GM23338 (cell line): ENCODE data around the gene DST. TPM values are rescaled to one million over a fixed set of nuclear protein-coding genes. Genes with fewer than 3 reads are reported as not detected.

Experiments
- ATAC-seq: fragments of 200-7000 bp; cut with Tn5 transposase; 3 replicates; pipeline ENCODE4 v1.9.1; 2020
- DNase-seq: peaks from one replicate; pipeline ENCODE4 v3.0.0-alpha.2; 2015; ENCODE audit warnings: low spot score
- H2AFZ ChIP-seq: fragments of 200-600 bp; sonication (generic); 2 replicates; pipeline ENCODE4 v1.8.0; 2016; ENCODE audit warnings: antibody characterized with exemption, mild to moderate bottlenecking, moderate library complexity
- H3F3A ChIP-seq: fragments of 200-600 bp; sonication (generic); replicated peaks from 2 replicates; pipeline ENCODE4 v1.8.0; 2017; ENCODE audit warnings: antibody characterized with exemption, mixed run types, low read depth
- H3K27ac ChIP-seq: fragments of 200-600 bp; sonication (generic); 2 replicates; pipeline ENCODE4 v1.6.1; 2016; ENCODE audit warnings: low read depth
- H3K27me3 ChIP-seq: fragments of 200-600 bp; sonication (generic); 2 replicates; pipeline ENCODE4 v1.8.0; 2016; ENCODE audit warnings: mild to moderate bottlenecking, mixed run types, moderate library complexity; ENCODE audit not compliant: insufficient read depth
- H3K36me3 ChIP-seq: fragments of 200-600 bp; sonication (generic); 2 replicates; pipeline ENCODE4 v1.8.0; 2016; ENCODE audit warnings: mild to moderate bottlenecking; ENCODE audit not compliant: insufficient read depth
- H3K4me1 ChIP-seq: fragments of 200-600 bp; sonication (generic); 2 replicates; pipeline ENCODE4 v1.8.0; 2016; ENCODE audit warnings: mild to moderate bottlenecking, moderate library complexity; ENCODE audit not compliant: insufficient read depth
- H3K4me2 ChIP-seq: fragments of 200-600 bp; sonication (generic); 2 replicates; pipeline ENCODE4 v1.7.1; 2017; ENCODE audit warnings: mixed run types
- H3K4me3 ChIP-seq: fragments of 200-600 bp; sonication (generic); 2 replicates; pipeline ENCODE4 v1.6.1; 2016; ENCODE audit warnings: mixed run types
- H3K79me2 ChIP-seq: fragments of 200-600 bp; sonication (generic); replicated peaks from 2 replicates; pipeline ENCODE4 v1.8.0; 2017; ENCODE audit warnings: mild to moderate bottlenecking; ENCODE audit not compliant: insufficient read depth
- H3K9me2 ChIP-seq: fragments of 200-600 bp; sonication (generic); 2 replicates; pipeline ENCODE4 v1.8.0; 2017; ENCODE audit not compliant: insufficient read depth
- H4K20me1 ChIP-seq: fragments of 200-600 bp; sonication (generic); replicated peaks from 2 replicates; pipeline ENCODE4 v1.8.0; 2017; ENCODE audit warnings: mild to moderate bottlenecking; ENCODE audit not compliant: insufficient read depth
- H3K27ac Mint-ChIP-seq: 2 replicates; pipeline ENCODE4 v1.8.0; 2020; ENCODE audit warnings: inconsistent platforms, mild to moderate bottlenecking, moderate library complexity, mixed read lengths
- H3K27me3 Mint-ChIP-seq: 3 replicates; pipeline ENCODE4 v1.8.0; 2022; ENCODE audit warnings: low read depth, mild to moderate bottlenecking, moderate library complexity, mixed read lengths, inconsistent platforms; ENCODE audit not compliant: insufficient read depth, poor library complexity
- H3K36me3 Mint-ChIP-seq: 3 replicates; pipeline ENCODE4 v1.8.0; 2021; ENCODE audit warnings: low read depth, mild to moderate bottlenecking, inconsistent platforms, moderate library complexity, mixed read lengths
- H3K4me1 Mint-ChIP-seq: 3 replicates; pipeline ENCODE4 v1.8.0; 2020; ENCODE audit warnings: mild to moderate bottlenecking, inconsistent platforms, mixed read lengths
- H3K4me3 Mint-ChIP-seq: 3 replicates; pipeline ENCODE4 v1.8.0; 2021; ENCODE audit warnings: moderate library complexity, mild to moderate bottlenecking, inconsistent platforms, mixed read lengths
- H3K9me3 Mint-ChIP-seq: 3 replicates; pipeline ENCODE4 v1.8.0; 2020; ENCODE audit warnings: moderate library complexity, mild to moderate bottlenecking, inconsistent platforms, mixed read lengths
- CREB1 ChIP-seq: fragments of 250-450 bp; sonication (Bioruptor Pico); IDR thresholded peaks from 2 replicates; pipeline ENCODE4 v1.5.0; 2020; ENCODE audit warnings: low read depth, mild to moderate bottlenecking, moderate library complexity
- CTCF ChIP-seq, 2 experiments: fragments of 200-600 bp in 1 of 2; sonication (generic) in 1 of 2; conservative IDR thresholded peaks; 2 replicates each; pipeline versions ENCODE4 v1.5.1 to v1.6.1; 2016 to 2017; ENCODE audit warnings: antibody characterized with exemption in 2 of 2, low read depth in 2 of 2, mild to moderate bottlenecking in 2 of 2, moderate library complexity in 1 of 2
- ETS1 ChIP-seq: IDR thresholded peaks from 2 replicates; pipeline ENCODE4 v1.6.1; 2016; ENCODE audit warnings: antibody characterized with exemption
- EZH2 ChIP-seq: fragments of 200-600 bp; sonication (generic); IDR thresholded peaks from one replicate; pipeline ENCODE4 v1.8.0; 2017; ENCODE audit warnings: antibody characterized with exemption, mild to moderate bottlenecking, low read depth; ENCODE audit not compliant: unreplicated experiment
- EZH2phosphoT487 ChIP-seq: fragments of 200-600 bp; sonication (generic); IDR thresholded peaks from one replicate; pipeline ENCODE4 v1.8.1; 2018; ENCODE audit warnings: antibody characterized with exemption; ENCODE audit not compliant: unreplicated experiment
- JUNB ChIP-seq: IDR thresholded peaks from one replicate; pipeline ENCODE4 v1.6.1; 2016; ENCODE audit warnings: antibody characterized with exemption; ENCODE audit not compliant: unreplicated experiment
- STAT1 ChIP-seq: IDR thresholded peaks from one replicate; pipeline ENCODE4 v1.6.1; 2016; ENCODE audit warnings: antibody characterized with exemption; ENCODE audit not compliant: unreplicated experiment
- ZNF114 ChIP-seq: fragments of 250-450 bp; sonication (Bioruptor Pico); IDR thresholded peaks from 2 replicates; pipeline ENCODE4 v1.5.0; 2020; ENCODE audit warnings: mild to moderate bottlenecking, moderate library complexity
- polyA plus RNA-seq: library from polyadenylated mRNA; unstranded; fragments of >200 nt; fragmentation: Nextera tagmentation; extraction: Ambion mirVana; gene quantifications from 2 replicates; pipeline ENCODE4 v1.2.1, GENCODE V29; 2016
- total RNA-seq: library from RNA; depleted of rRNA; stranded (reverse); fragments of >200 nt; shearing (Covaris generic); gene quantifications from 2 replicates; pipeline ENCODE4 v1.2.3, GENCODE V29; 2014
- TF ChIP-seq, protein P1 (sequence below): IDR thresholded peaks from one replicate; pipeline ENCODE4 v1.6.1; 2018; ENCODE audit warnings: antibody characterized with exemption; ENCODE audit not compliant: unreplicated experiment

DST gene
- total and polyA plus RNA-seq, 2 experiments from 2014 or later: 88.7 to 188 TPM

- peaks cover 67% of the 10 kb centered on the region for H3K36me3 Mint-ChIP-seq
- H3K27me3 Mint-ChIP-seq: peaks cover 5% of the 10 kb centered on the region
- DNase-seq (peak; percentile 79), ATAC-seq (peak; percentile 84)
- Histone ChIP-seq H3K4me1 (no peaks in the 10 kb centered on the region), H3K36me3 (peaks cover 49% of the 10 kb centered on the region), H3K9me2 (no peaks in the 10 kb centered on the region), H3K27ac (no peak overlapping the region), H3K4me3 (no peak overlapping the region), H3K27me3 (no peaks in the 10 kb centered on the region), H3K79me2 (no peaks in the 10 kb centered on the region), H3K4me2 (no peak overlapping the region), H3F3A (no peaks in the 10 kb centered on the region), H2AFZ (no peak overlapping the region), H4K20me1 (no peaks in the 10 kb centered on the region)
- no peak overlapping the region for H3K27ac Mint-ChIP-seq
- TF ChIP-seq EZH2: no peak
- TF ChIP-seq, protein P1, sequence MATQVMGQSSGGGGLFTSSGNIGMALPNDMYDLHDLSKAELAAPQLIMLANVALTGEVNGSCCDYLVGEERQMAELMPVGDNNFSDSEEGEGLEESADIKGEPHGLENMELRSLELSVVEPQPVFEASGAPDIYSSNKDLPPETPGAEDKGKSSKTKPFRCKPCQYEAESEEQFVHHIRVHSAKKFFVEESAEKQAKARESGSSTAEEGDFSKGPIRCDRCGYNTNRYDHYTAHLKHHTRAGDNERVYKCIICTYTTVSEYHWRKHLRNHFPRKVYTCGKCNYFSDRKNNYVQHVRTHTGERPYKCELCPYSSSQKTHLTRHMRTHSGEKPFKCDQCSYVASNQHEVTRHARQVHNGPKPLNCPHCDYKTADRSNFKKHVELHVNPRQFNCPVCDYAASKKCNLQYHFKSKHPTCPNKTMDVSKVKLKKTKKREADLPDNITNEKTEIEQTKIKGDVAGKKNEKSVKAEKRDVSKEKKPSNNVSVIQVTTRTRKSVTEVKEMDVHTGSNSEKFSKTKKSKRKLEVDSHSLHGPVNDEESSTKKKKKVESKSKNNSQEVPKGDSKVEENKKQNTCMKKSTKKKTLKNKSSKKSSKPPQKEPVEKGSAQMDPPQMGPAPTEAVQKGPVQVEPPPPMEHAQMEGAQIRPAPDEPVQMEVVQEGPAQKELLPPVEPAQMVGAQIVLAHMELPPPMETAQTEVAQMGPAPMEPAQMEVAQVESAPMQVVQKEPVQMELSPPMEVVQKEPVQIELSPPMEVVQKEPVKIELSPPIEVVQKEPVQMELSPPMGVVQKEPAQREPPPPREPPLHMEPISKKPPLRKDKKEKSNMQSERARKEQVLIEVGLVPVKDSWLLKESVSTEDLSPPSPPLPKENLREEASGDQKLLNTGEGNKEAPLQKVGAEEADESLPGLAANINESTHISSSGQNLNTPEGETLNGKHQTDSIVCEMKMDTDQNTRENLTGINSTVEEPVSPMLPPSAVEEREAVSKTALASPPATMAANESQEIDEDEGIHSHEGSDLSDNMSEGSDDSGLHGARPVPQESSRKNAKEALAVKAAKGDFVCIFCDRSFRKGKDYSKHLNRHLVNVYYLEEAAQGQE: no peak
- TF ChIP-seq CREB1 (CRISPR knock-in tag): no peak
- peak; percentile 61 to 74 for TF ChIP-seq CTCF (conservative IDR thresholded peaks at IDR 0.05; ENCODE audit: low read depth in 2 of 2)
- H3K4me3 Mint-ChIP-seq: no peak overlapping the region
- H3K9me3 Mint-ChIP-seq: no peaks in the 10 kb centered on the region
- no peaks in the 10 kb centered on the region for H3K4me1 Mint-ChIP-seq
These were observed 47.1 kb downstream of the DST start for GRCh38 chr6:56595490-56596122.

GRCh38 chr6:56594699-56595098, 48.0 kb downstream of the DST start:
- no peaks in the 10 kb centered on the region for H3K9me2 ChIP-seq
- H3K27me3 ChIP-seq: no peaks in the 10 kb centered on the region
- no peaks in the 10 kb centered on the region for H3K4me1 ChIP-seq
- no peaks in the 10 kb centered on the region for H3K9me3 Mint-ChIP-seq
- H3F3A ChIP-seq: no peaks in the 10 kb centered on the region
- H4K20me1 ChIP-seq: no peaks in the 10 kb centered on the region
- no peak overlapping the region for H3K27ac Mint-ChIP-seq
- H3K27me3 Mint-ChIP-seq: peaks cover 5% of the 10 kb centered on the region
- no peak overlapping the region for H3K4me2 ChIP-seq
- TF ChIP-seq JUNB (no peak), ZNF114 (no peak), ETS1 (no peak), STAT1 (no peak), EZH2phosphoT487 (no peak)
- TF ChIP-seq, protein P1: no peak
- no peak overlapping the region for H3K4me3 Mint-ChIP-seq
- no peak for ATAC-seq
- DNase-seq: no peak
- no peaks in the 10 kb centered on the region for H3K4me1 Mint-ChIP-seq
- no peaks in the 10 kb centered on the region for H3K79me2 ChIP-seq
- H3K4me3 ChIP-seq: no peak overlapping the region
- H2AFZ ChIP-seq: no peak overlapping the region
- H3K36me3 ChIP-seq: peaks cover 50% of the 10 kb centered on the region
- peaks cover 65% of the 10 kb centered on the region for H3K36me3 Mint-ChIP-seq
- H3K27ac ChIP-seq: no peak overlapping the region
